Transverse colon (tissue), 4 donors: ENCODE measurements around the gene ITGAE. TPM values are rescaled to one million over a fixed set of nuclear protein-coding genes. Genes with fewer than 3 reads are reported as not detected.

Experiments
- DNase-seq: peaks from one replicate; pipeline ENCODE4 v3.0.0-alpha.2; 2019
- H3K27ac ChIP-seq, 4 donors: fragments of 200-600 bp; sonication (generic); 2 replicates each; pipeline ENCODE4 v1.5.1; 2016 to 2018; ENCODE audit warnings: inconsistent platforms in 4 of 4
- H3K27me3 ChIP-seq: fragments of 200-600 bp; sonication (generic); 2 replicates; pipeline ENCODE4 v1.5.1; 2017; ENCODE audit warnings: inconsistent platforms
- H3K36me3 ChIP-seq, 4 donors: fragments of 200-600 bp; sonication (generic); 2 replicates each; pipeline ENCODE4 v1.5.1; 2017 to 2019; ENCODE audit warnings: inconsistent platforms in 4 of 4
- H3K4me1 ChIP-seq, 4 donors: fragments of 200-600 bp; sonication (generic); 2 replicates each; pipeline ENCODE4 v1.5.1; 2017 to 2020; ENCODE audit warnings: inconsistent platforms in 4 of 4
- H3K4me3 ChIP-seq, 4 donors: fragments of 200-600 bp; sonication (generic); 1 replicate in 1 of 4; 2 replicates in 3 of 4; pipeline versions ENCODE4 v1.5.1 to v1.6.1; 2017 to 2019; ENCODE audit warnings: inconsistent platforms in 4 of 4
- H3K9me3 ChIP-seq, 2 donors: fragments of 200-600 bp; sonication (generic); 2 replicates each; pipeline ENCODE4 v1.5.1; 2017 to 2019; ENCODE audit warnings: inconsistent platforms in 2 of 2
- EP300 ChIP-seq: sonication (generic); formaldehyde crosslinking; IDR thresholded peaks from one replicate; pipeline ENCODE4 v1.6.1; 2017; ENCODE audit warnings: antibody characterized with exemption, low read depth
- POLR2A ChIP-seq: fragments of 450-650 bp; IDR thresholded peaks from one replicate; pipeline ENCODE4 v1.6.1; 2016; ENCODE audit warnings: antibody characterized with exemption, mild to moderate bottlenecking, moderate library complexity
- POLR2AphosphoS5 ChIP-seq, 3 donors: sonication (generic); formaldehyde crosslinking; IDR thresholded peaks; one replicate each; pipeline ENCODE4 v1.6.1; 2016; ENCODE audit warnings: antibody characterized with exemption in 3 of 3
- WGBS, 2 donors: methylation state at CpG; one replicate each; pipeline ENCODE4 v1.1.5; 2018; ENCODE audit warnings: low coverage in 1 of 2; 5-methylcytosine and 5-hydroxymethylcytosine counted together
- in situ Hi-C, 4 donors: fragments of 200-750 bp; cut with MboI; loops; one replicate each; pipeline versions ENCODE4 v1.15.0 to v1.15.1; 2017; ENCODE audit warnings: low sequenced_read_pairs in 3 of 4, low pct_ligation_motif_present in 1 of 4, low pct_unique_long_range_greater_than_20kb in 1 of 4
- intact Hi-C: fragments of 100-400 bp; cut with DNase I; formaldehyde crosslinking; loops from one replicate; pipeline ENCODE4 v1.15.1; 2023; ENCODE audit warnings: low total_unique reads
- total RNA-seq, 4 donors: library from RNA; depleted of rRNA; stranded (reverse); fragments of >200 nt; gene quantifications; one replicate each; pipeline ENCODE4 v1.1.0, GENCODE V29; 2016
- TF ChIP-seq, protein P1 (sequence below), 5 experiments: fragments of 200-600 bp in 3 of 5; fragments of 450-650 bp in 2 of 5; sonication (generic) in 3 of 5; IDR thresholded peaks; 1 replicate in 2 of 5; 2 replicates in 3 of 5; pipeline ENCODE4 v1.5.1; 2016 to 2017; ENCODE audit warnings: antibody characterized with exemption in 5 of 5, inconsistent platforms in 3 of 5, mild to moderate bottlenecking in 2 of 5, moderate library complexity in 1 of 5

Gene ITGAE
- total RNA-seq, 4 donors from 2014 or later = 2.8 to 23.1 (median 14.5) TPM

DNA sequence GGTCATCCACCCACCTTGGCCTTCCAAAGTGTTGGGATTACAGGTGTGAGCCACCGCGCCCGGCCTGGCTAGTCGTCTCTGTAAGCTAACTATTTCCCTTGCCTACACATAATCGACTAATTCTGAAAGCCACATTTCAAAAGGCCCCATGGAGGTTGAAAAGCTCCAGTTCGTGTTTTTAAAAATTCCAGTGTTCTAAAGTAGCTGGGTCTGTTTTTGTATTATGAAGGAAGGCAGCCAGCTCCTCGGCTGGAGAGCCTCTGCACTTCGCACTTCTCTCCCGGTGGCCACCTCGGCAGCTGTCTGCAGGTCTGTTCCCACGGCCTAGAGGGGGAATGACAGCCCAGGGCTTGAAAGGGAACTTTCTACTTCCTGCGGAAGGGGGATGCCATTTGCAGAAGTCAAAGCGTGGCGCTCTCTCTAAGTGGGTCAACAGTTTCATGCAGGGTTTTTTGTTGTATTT is 60.3 kb downstream of the ITGAE start:
- peak; percentile 28 for DNase-seq
- no peaks in the 10 kb centered on the region for H3K27me3 ChIP-seq
- no peaks in the 10 kb centered on the region for H3K9me3 ChIP-seq
- intact Hi-C loops = no loop called here
- in situ Hi-C loops = loop anchor here in 2 of 4 donors (25.0 kb wide), 1 partner anchor 97 kb away; the partner anchor contains the start of gene NCBP3 (in 2 of the 2)
- H3K4me1 ChIP-seq = peaks cover 8 to 21% (median 15%) of the 10 kb centered on the region in 4 donors
- WGBS, 2 donors = 64 to 69% methylated on average over 3 to 14 of the region's 14 CpGs
- peak overlapping the region in 1 of 4 donors; percentile 13 for H3K27ac ChIP-seq
- TF ChIP-seq, protein P1, sequence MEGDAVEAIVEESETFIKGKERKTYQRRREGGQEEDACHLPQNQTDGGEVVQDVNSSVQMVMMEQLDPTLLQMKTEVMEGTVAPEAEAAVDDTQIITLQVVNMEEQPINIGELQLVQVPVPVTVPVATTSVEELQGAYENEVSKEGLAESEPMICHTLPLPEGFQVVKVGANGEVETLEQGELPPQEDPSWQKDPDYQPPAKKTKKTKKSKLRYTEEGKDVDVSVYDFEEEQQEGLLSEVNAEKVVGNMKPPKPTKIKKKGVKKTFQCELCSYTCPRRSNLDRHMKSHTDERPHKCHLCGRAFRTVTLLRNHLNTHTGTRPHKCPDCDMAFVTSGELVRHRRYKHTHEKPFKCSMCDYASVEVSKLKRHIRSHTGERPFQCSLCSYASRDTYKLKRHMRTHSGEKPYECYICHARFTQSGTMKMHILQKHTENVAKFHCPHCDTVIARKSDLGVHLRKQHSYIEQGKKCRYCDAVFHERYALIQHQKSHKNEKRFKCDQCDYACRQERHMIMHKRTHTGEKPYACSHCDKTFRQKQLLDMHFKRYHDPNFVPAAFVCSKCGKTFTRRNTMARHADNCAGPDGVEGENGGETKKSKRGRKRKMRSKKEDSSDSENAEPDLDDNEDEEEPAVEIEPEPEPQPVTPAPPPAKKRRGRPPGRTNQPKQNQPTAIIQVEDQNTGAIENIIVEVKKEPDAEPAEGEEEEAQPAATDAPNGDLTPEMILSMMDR (IDR thresholded peaks at IDR 0.05) = no peak
- TF ChIP-seq POLR2A = no peak
- TF ChIP-seq POLR2AphosphoS5 (IDR thresholded peaks at IDR 0.05) = no peak
- TF ChIP-seq EP300 = no peak
- no peak overlapping the region for H3K4me3 ChIP-seq
- no peaks in the 10 kb centered on the region for H3K36me3 ChIP-seq

DNA sequence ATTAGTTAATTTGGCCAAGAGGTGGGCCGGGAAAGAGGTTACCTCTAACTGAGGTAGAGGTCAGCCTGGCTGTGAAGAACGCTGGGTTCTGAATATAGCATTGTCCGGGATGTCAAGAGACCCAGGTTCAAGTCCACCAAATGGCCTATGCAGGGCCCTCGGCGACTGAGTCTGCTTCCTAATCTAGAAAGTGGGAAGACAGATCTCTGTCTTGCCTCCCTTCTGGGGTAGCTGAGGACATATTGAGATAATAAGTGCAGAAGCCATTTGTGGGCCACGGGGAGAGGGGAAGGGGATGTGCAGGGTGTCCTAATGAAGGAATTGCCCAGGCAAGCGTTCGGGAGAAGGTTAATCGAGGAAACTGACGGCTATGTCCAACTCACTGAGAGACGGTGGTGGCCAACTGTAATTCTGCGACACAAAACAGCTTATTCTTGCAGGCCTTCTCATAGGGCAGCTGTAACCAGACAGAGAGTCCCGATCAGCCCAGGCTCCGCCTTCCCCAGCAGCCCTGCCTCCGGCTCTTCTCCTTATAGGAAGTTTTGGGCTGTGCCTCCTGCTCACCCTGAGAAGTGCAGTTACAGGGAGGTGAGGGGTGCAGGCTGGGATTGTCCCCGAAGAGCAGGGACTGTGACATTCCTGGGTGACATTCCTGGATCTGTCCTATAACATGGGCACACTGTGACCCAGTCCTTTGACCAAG is 61.4 kb downstream of the ITGAE start:
- H3K27ac ChIP-seq = peak overlapping the region in 2 of 4 donors; percentile 41 to 45

DNA sequence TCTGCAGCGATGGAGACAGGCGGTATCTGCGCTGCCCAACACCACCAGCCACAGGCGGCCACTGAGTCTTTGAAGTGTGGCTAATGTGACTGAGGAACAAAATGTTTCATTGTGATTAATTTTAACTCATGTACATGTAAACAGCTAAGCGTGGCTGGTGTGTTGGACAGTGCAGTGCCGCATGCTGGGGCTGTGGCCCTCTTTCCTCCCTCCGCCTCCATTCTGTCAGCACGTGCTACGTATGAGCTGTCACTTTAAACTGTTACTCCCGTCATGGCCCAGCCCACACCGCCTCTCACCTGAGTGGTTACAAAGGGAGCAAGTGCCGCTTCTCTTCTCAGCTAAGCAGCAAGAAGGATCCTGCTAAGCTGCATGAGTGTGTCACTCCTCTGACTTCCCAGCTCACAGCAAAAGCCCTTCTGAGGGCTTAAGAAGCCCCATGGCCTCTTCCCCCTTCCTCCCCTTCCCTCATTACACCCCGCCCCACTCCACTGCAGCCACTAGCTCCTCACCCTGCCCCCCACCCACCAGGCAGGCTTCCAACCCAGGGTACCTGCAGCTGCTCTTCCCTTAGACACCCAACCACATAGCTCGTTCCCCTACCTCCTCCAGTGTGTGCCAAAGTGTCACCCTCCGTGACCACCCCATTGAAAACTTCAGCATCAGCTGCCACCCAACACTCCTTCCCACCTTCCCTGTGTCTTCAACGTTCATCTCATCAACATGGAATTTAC is 62.3 kb downstream of the ITGAE start:
- in situ Hi-C loops (loop anchor here (10.0 to 25.0 kb wide), 2 partner anchors 86 to 99 kb away; partner anchors contain the start of gene NCBP3 (in 2 of the 4)), intact Hi-C loops (loop anchor here (10.0 kb wide), 1 partner anchor 266 kb away; no protein-coding TSS in a partner anchor)

More for the DNA sequence above, 61.4 kb downstream of the ITGAE start:
- intact Hi-C loops = loop anchor here (10.0 kb wide), 1 partner anchor 265 kb away; no protein-coding TSS in a partner anchor
- H3K27me3 ChIP-seq = no peaks in the 10 kb centered on the region
- no peak for DNase-seq
- WGBS, 2 donors = 79 to 85% methylated on average over 7 to 16 of the region's 16 CpGs
- peaks cover 8 to 21% (median 15%) of the 10 kb centered on the region in 4 donors for H3K4me1 ChIP-seq
- H3K4me3 ChIP-seq = no peak overlapping the region
- in situ Hi-C loops = loop anchor here (10.0 to 25.0 kb wide), 2 partner anchors 85 to 98 kb away; partner anchors contain the start of gene NCBP3 (in 2 of the 4)
- no peaks in the 10 kb centered on the region for H3K36me3 ChIP-seq
- no peak for TF ChIP-seq EP300
- TF ChIP-seq POLR2A = no peak
- TF ChIP-seq, protein P1 (IDR thresholded peaks at IDR 0.05) = no peak
- no peak for TF ChIP-seq POLR2AphosphoS5 (IDR thresholded peaks at IDR 0.05)
- no peaks in the 10 kb centered on the region for H3K9me3 ChIP-seq

More for the DNA sequence above, 62.3 kb downstream of the ITGAE start:
- Histone ChIP-seq H3K27me3 (no peaks in the 10 kb centered on the region), H3K4me3 (no peak overlapping the region), H3K9me3 (no peaks in the 10 kb centered on the region), H3K4me1 (peaks cover 8 to 21% (median 15%) of the 10 kb centered on the region in 4 donors), H3K36me3 (no peaks in the 10 kb centered on the region), H3K27ac (peak overlapping the region; percentile 24 to 45 (median 42))
- peak; percentile 68 for DNase-seq
- 22 to 28% methylated on average over 7 to 16 of the region's 16 CpGs for WGBS, 2 donors
- TF ChIP-seq, protein P1 (IDR thresholded peaks at IDR 0.05) = no peak
- TF ChIP-seq EP300 (no peak), POLR2AphosphoS5 (IDR thresholded peaks at IDR 0.05) (peak in 1 of 3 donors; percentile 13), POLR2A (no peak)
